Kidney (tissue), 14 donors: ENCODE data around the gene NIBAN1. TPM values are rescaled to one million over a fixed set of nuclear protein-coding genes. Genes with fewer than 3 reads are reported as not detected.

ENCODE experiments used
- DNase-seq, 5 donors: peaks; one replicate each; pipeline ENCODE4 v3.0.0-alpha.2; 2013 to 2020
- FAIRE-seq: peaks from 2 replicates; lab custom pipeline; 2012; peaks lifted over from hg19 to GRCh38; lab: Jason Lieb, UNC
- H3K27ac ChIP-seq, 2 donors: one replicate each; pipeline ENCODE4 v1.7.0; 2013; ENCODE audit warnings: low read depth in 2 of 2, low read length in 2 of 2, inconsistent platforms in 1 of 2
- H3K27me3 ChIP-seq: one replicate; pipeline ENCODE4 v1.7.1; 2013; ENCODE audit warnings: low read length, inconsistent platforms; ENCODE audit not compliant: control insufficient read depth, insufficient read depth
- H3K36me3 ChIP-seq, 3 donors: one replicate each; pipeline versions ENCODE4 v1.7.0 to v1.7.1; 2013; ENCODE audit warnings: low read length in 3 of 3, control low read depth in 1 of 3, inconsistent platforms in 1 of 3; ENCODE audit not compliant: insufficient read depth in 3 of 3, control insufficient read depth in 2 of 3
- H3K4me1 ChIP-seq, 3 donors: one replicate each; pipeline versions ENCODE4 v1.7.0 to v1.7.1; 2013; ENCODE audit warnings: low read length in 3 of 3, inconsistent platforms in 1 of 3, low read depth in 1 of 3; ENCODE audit not compliant: control insufficient read depth in 2 of 3, insufficient read depth in 2 of 3
- H3K4me3 ChIP-seq, 3 donors: one replicate each; pipeline versions ENCODE4 v1.7.0 to v1.8.1; 2013; ENCODE audit warnings: low read length in 3 of 3, control low read depth in 1 of 3, inconsistent platforms in 1 of 3
- H3K9ac ChIP-seq, 3 donors: one replicate each; pipeline versions ENCODE4 v1.7.0 to v1.7.1; 2013; ENCODE audit warnings: low read length in 3 of 3, control low read depth in 1 of 3, inconsistent platforms in 1 of 3
- H3K9me3 ChIP-seq, 3 donors: one replicate each; pipeline versions ENCODE4 v1.7.0 to v1.7.1; 2013; ENCODE audit warnings: low read length in 3 of 3, control low read depth in 1 of 3, inconsistent platforms in 1 of 3; ENCODE audit not compliant: control insufficient read depth in 2 of 3, insufficient read depth in 1 of 3
- CTCF ChIP-seq: IDR thresholded peaks from 3 replicates; pipeline ENCODE4 v1.5.1; 2012; ENCODE audit warnings: mild to moderate bottlenecking, moderate library complexity, borderline replicate concordance; ENCODE audit not compliant: insufficient read depth; ENCODE audit errors: extremely low read depth
- intact Hi-C: fragments of 100-400 bp; cut with DNase I; formaldehyde crosslinking; loops from one replicate; pipeline ENCODE4 v1.11.1; 2022
- polyA plus RNA-seq: library from polyadenylated mRNA; stranded (reverse); fragments of 350-450 nt; fragmentation: Illumina TruSeq; extraction: RNeasy Lipid Tissue Mini Kit (QIAGEN cat#74804); gene quantifications from one replicate; pipeline ENCODE4 v1.2.3, GENCODE V29; 2014; ENCODE audit warnings: low read depth, low replicate concordance; ENCODE audit not compliant: insufficient read depth
- total RNA-seq: library from RNA; stranded (reverse); fragmentation: NEBNext Ultra II Directional; extraction: Animal tissue kit (Norgen Biotek cat#: 25700); gene quantifications from one replicate; pipeline ENCODE4 v1.2.1, GENCODE V29; 2021
- donor health status: control.
- donor health status: control.
- donor health status: control.
- donor health status: control.
- donor health status: control.
- donor health status: DM: yes; HTN: yes; CAD: no.
- donor health status: Normal renal cell carcinoma (clear cell type).

The NIBAN1 gene
- total and polyA plus RNA-seq, 2 donors from 2014 or later = 2.6 to 25.4 TPM

- intact Hi-C loops = no loop called here
- TF ChIP-seq CTCF = no peak
- Histone ChIP-seq H3K4me3 (no peak overlapping the region), H3K9me3 (no peaks in the 10 kb centered on the region), H3K36me3 (no peaks in the 10 kb centered on the region), H3K27me3 (no peaks in the 10 kb centered on the region), H3K27ac (no peak overlapping the region), H3K9ac (no peak overlapping the region), H3K4me1 (no peaks in the 10 kb centered on the region)
- DNase-seq (no peak), FAIRE-seq (no peak)
Observed at GRCh38 chr1:184992271-184992670, 18.0 kb upstream of the NIBAN1 start.

GRCh38 chr1:184990204-184990603, 15.9 kb upstream of the NIBAN1 start:
- H3K4me3 ChIP-seq = no peak overlapping the region
- no peaks in the 10 kb centered on the region for H3K9me3 ChIP-seq
- no peaks in the 10 kb centered on the region for H3K27me3 ChIP-seq
- DNase-seq (no peak), FAIRE-seq (no peak)
- H3K27ac ChIP-seq = no peak overlapping the region
- intact Hi-C loops = no loop called here
- H3K9ac ChIP-seq = no peak overlapping the region
- no peaks in the 10 kb centered on the region for H3K4me1 ChIP-seq
- H3K36me3 ChIP-seq = no peaks in the 10 kb centered on the region
- no peak for TF ChIP-seq CTCF

- H3K36me3 ChIP-seq = no peaks in the 10 kb centered on the region
- H3K27me3 ChIP-seq = no peaks in the 10 kb centered on the region
- H3K9me3 ChIP-seq = no peaks in the 10 kb centered on the region
- no peak for DNase-seq
- no peak for TF ChIP-seq CTCF
- H3K27ac ChIP-seq = no peak overlapping the region
- H3K9ac ChIP-seq = no peak overlapping the region
- H3K4me3 ChIP-seq = no peak overlapping the region
- FAIRE-seq = no peak
- no peaks in the 10 kb centered on the region for H3K4me1 ChIP-seq
- intact Hi-C loops = no loop called here
Observed at GRCh38 chr1:184988506-184988905, 14.2 kb upstream of the NIBAN1 start.

- Histone ChIP-seq H3K4me3 (no peak overlapping the region), H3K27me3 (no peaks in the 10 kb centered on the region), H3K36me3 (no peaks in the 10 kb centered on the region), H3K9ac (no peak overlapping the region), H3K4me1 (no peaks in the 10 kb centered on the region), H3K9me3 (no peaks in the 10 kb centered on the region), H3K27ac (no peak overlapping the region)
- DNase-seq (no peak), FAIRE-seq (no peak)
- intact Hi-C loops = no loop called here
- no peak for TF ChIP-seq CTCF
Observed at GRCh38 chr1:184987696-184988095, 13.4 kb upstream of the NIBAN1 start.
